Measurements from ENCODE around the gene PPP1R3D.
"Not testable (repeated sequence)": the region's sequence is repeated elsewhere in the genome, so short reads cannot be mapped to it uniquely, and the experiment has no call there.

Gene PPP1R3D

DNA sequence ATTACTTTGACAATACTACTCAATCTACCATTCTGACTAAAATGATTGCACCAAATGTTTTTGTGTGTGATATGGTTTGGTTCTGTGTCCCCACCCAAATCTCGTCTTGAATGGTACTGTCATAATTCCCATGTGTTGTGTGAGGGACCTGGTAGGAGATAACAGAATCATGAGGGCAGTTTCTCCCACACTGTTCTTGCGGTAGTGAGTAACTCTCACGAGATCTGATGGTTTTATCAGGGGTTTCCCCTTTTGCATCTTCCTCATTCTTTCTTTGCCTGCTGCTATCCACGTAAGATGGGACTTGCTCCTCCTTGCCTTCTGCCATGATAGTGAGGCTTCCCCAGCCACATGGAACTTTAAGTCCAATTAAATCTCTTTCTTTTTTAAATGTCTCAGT lies 27.5 kb downstream of the PPP1R3D start:
- no peak overlapping the region for H3K27ac ChIP-seq (ENCODE audit: low read length)
- H3K36me3 ChIP-seq (ENCODE audit: control insufficient read depth in 1 of 2, insufficient read depth in 2 of 2, low read length in 2 of 2): no peaks in the 10 kb centered on the region
- no peaks in the 10 kb centered on the region for H3K4me1 ChIP-seq (ENCODE audit: control insufficient read depth in 1 of 2, insufficient read depth in 2 of 2, low read length in 2 of 2)
- H3K4me3 ChIP-seq (ENCODE audit: low read depth in 1 of 2, low read length in 2 of 2): no peak overlapping the region
- no peaks in the 10 kb centered on the region for H3K27me3 ChIP-seq (ENCODE audit: low read depth, low read length)
- H3K9me3 ChIP-seq (ENCODE audit: control insufficient read depth in 1 of 2, low read length in 2 of 2): no peaks in the 10 kb centered on the region

DNA sequence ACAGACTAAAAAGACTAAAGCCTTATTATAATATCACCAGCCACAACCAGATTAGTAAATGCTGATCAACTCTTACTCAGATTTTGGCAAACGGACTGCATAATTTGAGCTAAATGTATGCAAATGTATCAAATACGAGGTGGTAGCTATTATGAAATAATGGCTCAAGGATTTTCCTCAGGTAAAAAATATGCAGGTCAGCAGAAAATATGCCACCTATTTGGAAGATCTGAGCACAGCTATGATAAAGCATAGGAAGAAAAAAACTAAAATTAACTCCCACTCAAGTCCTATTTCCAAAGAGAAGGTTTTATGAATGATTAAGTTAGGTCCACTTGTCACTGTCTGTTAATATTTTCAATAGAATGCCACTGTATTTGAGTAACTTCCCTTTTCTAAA lies 29.1 kb downstream of the PPP1R3D start:
- Histone ChIP-seq H3K27ac (ENCODE audit: low read length) (no peak overlapping the region), H3K9me3 (ENCODE audit: control insufficient read depth in 1 of 2, low read length in 2 of 2) (no peaks in the 10 kb centered on the region), H3K4me1 (ENCODE audit: control insufficient read depth in 1 of 2, insufficient read depth in 2 of 2, low read length in 2 of 2) (no peaks in the 10 kb centered on the region), H3K27me3 (ENCODE audit: low read depth, low read length) (no peaks in the 10 kb centered on the region), H3K4me3 (ENCODE audit: low read depth in 1 of 2, low read length in 2 of 2) (no peak overlapping the region), H3K36me3 (ENCODE audit: control insufficient read depth in 1 of 2, insufficient read depth in 2 of 2, low read length in 2 of 2) (no peaks in the 10 kb centered on the region)

DNA sequence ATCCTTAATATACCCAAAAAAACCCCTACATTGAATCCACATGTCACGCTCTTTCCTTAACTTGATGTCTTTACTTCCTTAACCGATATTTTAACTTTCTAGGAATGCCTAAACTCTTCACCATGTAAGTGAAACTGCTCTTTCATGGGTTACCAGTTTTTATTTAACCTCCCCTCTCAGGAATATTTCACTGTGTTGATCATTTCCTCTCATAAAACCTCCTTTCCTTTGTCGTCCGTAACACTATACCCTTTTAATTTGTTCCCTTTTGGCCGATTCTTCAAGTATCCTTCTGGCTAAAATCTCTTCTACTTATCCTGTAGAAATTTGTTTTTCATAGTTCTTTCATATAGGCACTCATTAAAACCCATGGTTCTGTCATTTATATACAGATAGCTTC lies 31.2 kb downstream of the PPP1R3D start:
- no peak overlapping the region for H3K4me3 ChIP-seq (ENCODE audit: low read depth in 1 of 2, low read length in 2 of 2)

DNA sequence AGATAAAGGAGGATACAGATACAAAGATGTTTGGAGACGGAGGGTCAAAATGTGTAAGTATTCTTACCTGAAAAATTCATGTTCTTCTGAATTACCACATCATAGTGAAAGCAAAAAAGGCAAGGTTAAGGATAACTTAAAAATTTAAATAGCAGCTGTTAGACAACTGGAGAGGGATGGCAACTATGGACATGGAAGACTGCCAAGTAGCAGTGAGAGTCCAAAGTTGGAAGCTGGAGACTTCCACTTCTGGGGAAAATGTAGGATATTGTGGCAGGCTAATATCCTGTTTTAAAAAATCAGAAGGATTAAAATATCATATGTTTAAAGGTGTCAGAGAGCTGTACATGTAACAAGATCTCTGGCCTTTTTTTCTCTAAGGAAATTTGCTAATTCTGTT lies 36.5 kb downstream of the PPP1R3D start:
- Histone ChIP-seq H3K9me3 (ENCODE audit: control insufficient read depth in 1 of 2, low read length in 2 of 2) (no peaks in the 10 kb centered on the region), H3K4me3 (ENCODE audit: low read depth in 1 of 2, low read length in 2 of 2) (no peak overlapping the region), H3K4me1 (ENCODE audit: control insufficient read depth in 1 of 2, insufficient read depth in 2 of 2, low read length in 2 of 2) (no peaks in the 10 kb centered on the region), H3K27ac (ENCODE audit: low read length) (no peak overlapping the region), H3K27me3 (ENCODE audit: low read depth, low read length) (no peaks in the 10 kb centered on the region), H3K36me3 (ENCODE audit: control insufficient read depth in 1 of 2, insufficient read depth in 2 of 2, low read length in 2 of 2) (no peaks in the 10 kb centered on the region)

More for the DNA sequence above, 31.2 kb downstream of the PPP1R3D start:
- Histone ChIP-seq H3K27ac (ENCODE audit: low read length) (no peak overlapping the region), H3K27me3 (ENCODE audit: low read depth, low read length) (no peaks in the 10 kb centered on the region), H3K4me1 (ENCODE audit: control insufficient read depth in 1 of 2, insufficient read depth in 2 of 2, low read length in 2 of 2) (no peaks in the 10 kb centered on the region), H3K9me3 (ENCODE audit: control insufficient read depth in 1 of 2, low read length in 2 of 2) (no peaks in the 10 kb centered on the region), H3K36me3 (ENCODE audit: control insufficient read depth in 1 of 2, insufficient read depth in 2 of 2, low read length in 2 of 2) (no peaks in the 10 kb centered on the region)

DNA sequence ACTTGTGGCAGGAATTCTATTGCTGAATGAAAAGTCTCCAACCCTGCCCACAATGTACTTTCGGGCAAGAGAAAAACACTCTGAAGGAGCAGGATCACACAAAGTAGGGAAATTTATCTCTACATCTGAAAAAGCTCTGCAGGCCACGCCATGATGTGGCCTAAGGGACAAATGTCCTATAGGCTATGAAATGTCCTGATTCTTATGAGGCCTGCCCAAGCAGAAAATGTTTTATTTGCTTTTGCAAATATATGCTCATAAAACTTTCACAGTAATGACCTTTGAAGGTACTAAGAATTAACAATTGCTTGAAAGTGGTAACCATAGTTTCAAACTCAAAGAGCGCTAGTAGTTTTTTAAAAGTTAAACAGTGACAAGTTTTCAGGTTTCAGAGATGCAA lies 37.6 kb downstream of the PPP1R3D start:
- H3K4me3 ChIP-seq (ENCODE audit: low read depth in 1 of 2, low read length in 2 of 2): no peak overlapping the region
- no peaks in the 10 kb centered on the region for H3K9me3 ChIP-seq (ENCODE audit: control insufficient read depth in 1 of 2, low read length in 2 of 2)
- no peak overlapping the region for H3K27ac ChIP-seq (ENCODE audit: low read length)
- no peaks in the 10 kb centered on the region for H3K27me3 ChIP-seq (ENCODE audit: low read depth, low read length)
- no peaks in the 10 kb centered on the region for H3K4me1 ChIP-seq (ENCODE audit: control insufficient read depth in 1 of 2, insufficient read depth in 2 of 2, low read length in 2 of 2)
- H3K36me3 ChIP-seq (ENCODE audit: control insufficient read depth in 1 of 2, insufficient read depth in 2 of 2, low read length in 2 of 2): no peaks in the 10 kb centered on the region

DNA sequence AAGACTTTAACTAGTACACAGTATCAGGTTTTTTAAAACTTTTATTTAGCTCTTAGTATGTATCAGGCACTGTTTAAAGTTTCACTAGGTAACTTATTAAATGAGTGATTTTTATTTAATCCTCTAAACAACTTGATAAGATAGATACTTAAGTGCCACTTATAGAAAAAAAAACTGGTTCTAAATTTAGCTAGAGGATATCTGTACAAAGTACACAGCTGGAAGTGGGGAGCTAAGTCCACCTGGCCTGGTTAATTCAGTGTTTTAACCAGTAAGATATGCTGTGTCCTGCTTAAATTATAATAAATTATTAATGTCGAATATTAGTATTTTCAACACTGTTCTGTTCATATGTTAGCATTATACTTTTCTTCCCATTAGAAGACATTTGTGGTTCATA lies 44.2 kb downstream of the PPP1R3D start:
- Histone ChIP-seq H3K27ac (ENCODE audit: low read length) (no peak overlapping the region), H3K9me3 (ENCODE audit: control insufficient read depth in 1 of 2, low read length in 2 of 2) (no peaks in the 10 kb centered on the region), H3K4me3 (ENCODE audit: low read depth in 1 of 2, low read length in 2 of 2) (no peak overlapping the region), H3K36me3 (ENCODE audit: control insufficient read depth in 1 of 2, insufficient read depth in 2 of 2, low read length in 2 of 2) (no peaks in the 10 kb centered on the region), H3K4me1 (ENCODE audit: control insufficient read depth in 1 of 2, insufficient read depth in 2 of 2, low read length in 2 of 2) (no peaks in the 10 kb centered on the region), H3K27me3 (ENCODE audit: low read depth, low read length) (no peaks in the 10 kb centered on the region)

DNA sequence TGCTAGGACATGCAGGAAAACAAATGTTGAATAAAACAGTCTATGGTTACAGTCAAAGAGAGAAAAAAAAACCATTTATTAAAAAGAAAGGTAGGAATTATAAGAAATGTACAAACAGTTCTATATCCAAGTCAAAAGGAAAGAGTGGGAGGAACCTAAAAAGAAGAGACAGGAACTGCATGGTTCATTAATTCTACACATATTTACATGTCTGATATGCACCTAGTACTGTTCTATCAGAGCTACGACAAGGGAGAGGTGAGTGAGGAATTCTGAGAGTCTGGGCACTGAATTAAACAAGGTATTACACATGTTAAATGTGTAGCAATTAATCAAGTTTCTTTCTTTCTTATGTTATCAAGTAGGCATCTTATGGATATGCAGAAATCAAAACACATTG lies 48.5 kb downstream of the PPP1R3D start:
- Histone ChIP-seq H3K4me1 (ENCODE audit: control insufficient read depth in 1 of 2, insufficient read depth in 2 of 2, low read length in 2 of 2) (no peaks in the 10 kb centered on the region), H3K27ac (ENCODE audit: low read length) (no peak overlapping the region), H3K27me3 (ENCODE audit: low read depth, low read length) (no peaks in the 10 kb centered on the region), H3K36me3 (ENCODE audit: control insufficient read depth in 1 of 2, insufficient read depth in 2 of 2, low read length in 2 of 2) (no peaks in the 10 kb centered on the region), H3K9me3 (ENCODE audit: control insufficient read depth in 1 of 2, low read length in 2 of 2) (no peaks in the 10 kb centered on the region), H3K4me3 (ENCODE audit: low read depth in 1 of 2, low read length in 2 of 2) (no peak overlapping the region)

DNA sequence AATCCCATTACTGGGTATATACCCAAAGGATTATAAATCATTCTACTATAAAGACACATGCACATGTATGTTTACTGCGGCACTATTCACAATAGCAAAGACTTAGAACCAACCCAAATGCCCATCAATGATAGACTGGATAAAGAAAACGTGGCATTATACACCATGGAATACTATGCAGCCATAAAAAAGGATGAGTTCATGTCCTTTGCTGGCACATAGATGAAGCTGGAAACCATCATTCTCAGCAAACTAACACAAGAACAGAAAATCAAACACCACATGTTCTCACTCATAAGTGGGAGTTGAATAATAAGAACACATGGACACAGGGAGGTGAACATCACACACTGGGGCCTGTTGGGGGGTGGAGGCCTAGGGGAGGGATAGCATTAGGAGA lies 50.1 kb downstream of the PPP1R3D start:
- H3K36me3 ChIP-seq (ENCODE audit: control insufficient read depth in 1 of 2, insufficient read depth in 2 of 2, low read length in 2 of 2); H3K27ac ChIP-seq (ENCODE audit: low read length); H3K9me3 ChIP-seq (ENCODE audit: control insufficient read depth in 1 of 2, low read length in 2 of 2): not testable (repeated sequence)

DNA sequence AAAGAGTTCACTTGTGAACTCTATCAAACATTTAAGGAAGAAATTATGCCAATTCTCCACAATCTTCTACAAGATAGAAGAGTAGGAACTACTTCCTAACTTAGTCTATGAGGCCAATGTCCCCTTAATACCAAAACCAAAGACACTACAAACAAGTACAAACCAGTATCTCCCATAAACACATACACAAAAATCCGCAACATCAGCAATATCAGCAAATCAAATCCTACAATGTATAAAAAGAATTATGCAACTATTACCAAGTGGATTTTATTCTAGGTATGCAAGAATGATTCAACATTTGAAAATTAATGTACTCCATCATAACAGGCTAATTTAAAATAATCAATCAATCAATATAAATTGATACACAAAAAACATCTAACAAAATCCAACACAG lies 52.1 kb downstream of the PPP1R3D start:
- Histone ChIP-seq H3K36me3 (ENCODE audit: control insufficient read depth in 1 of 2, insufficient read depth in 2 of 2, low read length in 2 of 2) (no peaks in the 10 kb centered on the region), H3K27ac (ENCODE audit: low read length) (no peak overlapping the region), H3K9me3 (ENCODE audit: control insufficient read depth in 1 of 2, low read length in 2 of 2) (no peaks in the 10 kb centered on the region), H3K27me3 (ENCODE audit: low read depth, low read length) (no peaks in the 10 kb centered on the region), H3K4me3 (ENCODE audit: low read depth in 1 of 2, low read length in 2 of 2) (no peak overlapping the region), H3K4me1 (ENCODE audit: control insufficient read depth in 1 of 2, insufficient read depth in 2 of 2, low read length in 2 of 2) (no peaks in the 10 kb centered on the region)

More for the DNA sequence above, 50.1 kb downstream of the PPP1R3D start:
- H3K27me3 ChIP-seq (ENCODE audit: low read depth, low read length); H3K4me3 ChIP-seq (ENCODE audit: low read depth in 1 of 2, low read length in 2 of 2); H3K4me1 ChIP-seq (ENCODE audit: control insufficient read depth in 1 of 2, insufficient read depth in 2 of 2, low read length in 2 of 2): not testable (repeated sequence)

All from muscle layer of duodenum (tissue), 2 donors.